Gastrocnemius medialis (tissue), 4 donors: ENCODE data around the gene METAP1D. TPM values are rescaled to one million over a fixed set of nuclear protein-coding genes. Genes with fewer than 3 reads are reported as not detected.

ENCODE experiments used
- ATAC-seq, 2 donors: fragments of 150-250 bp; one replicate each; pipeline ENCODE4 v1.9.1; 2016
- DNase-seq, 2 donors: peaks; one replicate each; pipeline ENCODE4 v3.0.0-alpha.2; 2019
- H3K27ac ChIP-seq, 4 donors: fragments of 200-600 bp; sonication (generic); 1 replicate in 1 of 4; 2 replicates in 3 of 4; pipeline ENCODE4 v1.5.1; 2016 to 2018; ENCODE audit warnings: mild to moderate bottlenecking in 2 of 4, moderate library complexity in 1 of 4
- H3K27me3 ChIP-seq, 3 donors: fragments of 200-600 bp; sonication (generic) in 2 of 3; 1 replicate in 1 of 3; 2 replicates in 2 of 3; pipeline versions ENCODE4 v1.5.1 to v1.6.0; 2016 to 2019; ENCODE audit warnings: mild to moderate bottlenecking in 1 of 3, moderate library complexity in 1 of 3
- H3K36me3 ChIP-seq, 2 donors: fragments of 200-600 bp; sonication (generic) in 1 of 2; one replicate each; pipeline ENCODE4 v1.5.1; 2017 to 2018
- H3K4me1 ChIP-seq, 2 donors: fragments of 200-600 bp; sonication (generic) in 1 of 2; one replicate each; pipeline ENCODE4 v1.5.1; 2016 to 2017; ENCODE audit warnings: mild to moderate bottlenecking in 2 of 2
- H3K4me3 ChIP-seq, 4 donors: fragments of 200-600 bp; sonication (generic) in 3 of 4; 1 replicate in 1 of 4; 2 replicates in 3 of 4; pipeline ENCODE4 v1.5.1; 2016 to 2019; ENCODE audit warnings: mild to moderate bottlenecking in 2 of 4
- H3K9me3 ChIP-seq, 3 donors: fragments of 200-600 bp; sonication (generic) in 2 of 3; 1 replicate in 1 of 3; 2 replicates in 2 of 3; pipeline ENCODE4 v1.5.1; 2016 to 2019
- POLR2A ChIP-seq, 2 donors: fragments of 450-650 bp; IDR thresholded peaks; one replicate each; pipeline ENCODE4 v1.6.1; 2017; ENCODE audit warnings: antibody characterized with exemption in 2 of 2, mild to moderate bottlenecking in 2 of 2, moderate library complexity in 2 of 2
- in situ Hi-C, 4 donors: fragments of 200-750 bp; cut with MboI; loops; one replicate each; pipeline versions ENCODE4 v1.15.0 to v1.8.0; 2017; ENCODE audit warnings: low sequenced_read_pairs in 4 of 4
- intact Hi-C: fragments of 100-400 bp; cut with DNase I; formaldehyde crosslinking; loops from one replicate; pipeline ENCODE4 v1.15.1; 2023; ENCODE audit warnings: low total_unique reads
- total RNA-seq, 4 donors: library from RNA; depleted of rRNA; stranded (reverse); fragments of >200 nt; gene quantifications; one replicate each; pipeline versions ENCODE4 v1.1.0 to v1.2.3, GENCODE V29; 2016
- TF ChIP-seq, protein P1 (sequence below), 5 experiments: fragments of 450-650 bp in 3 of 5; fragments of 200-600 bp in 2 of 5; sonication (generic) in 2 of 5; IDR thresholded peaks in 4 of 5; conservative IDR thresholded peaks in 1 of 5; 1 replicate in 4 of 5; 2 replicates in 1 of 5; pipeline ENCODE4 v1.5.1; 2016 to 2019; ENCODE audit warnings: antibody characterized with exemption in 5 of 5, mild to moderate bottlenecking in 3 of 5, moderate library complexity in 3 of 5

Gene METAP1D
- total RNA-seq, 4 donors from 2014 or later = 4.3 to 14.3 (median 9.7) TPM

DNA sequence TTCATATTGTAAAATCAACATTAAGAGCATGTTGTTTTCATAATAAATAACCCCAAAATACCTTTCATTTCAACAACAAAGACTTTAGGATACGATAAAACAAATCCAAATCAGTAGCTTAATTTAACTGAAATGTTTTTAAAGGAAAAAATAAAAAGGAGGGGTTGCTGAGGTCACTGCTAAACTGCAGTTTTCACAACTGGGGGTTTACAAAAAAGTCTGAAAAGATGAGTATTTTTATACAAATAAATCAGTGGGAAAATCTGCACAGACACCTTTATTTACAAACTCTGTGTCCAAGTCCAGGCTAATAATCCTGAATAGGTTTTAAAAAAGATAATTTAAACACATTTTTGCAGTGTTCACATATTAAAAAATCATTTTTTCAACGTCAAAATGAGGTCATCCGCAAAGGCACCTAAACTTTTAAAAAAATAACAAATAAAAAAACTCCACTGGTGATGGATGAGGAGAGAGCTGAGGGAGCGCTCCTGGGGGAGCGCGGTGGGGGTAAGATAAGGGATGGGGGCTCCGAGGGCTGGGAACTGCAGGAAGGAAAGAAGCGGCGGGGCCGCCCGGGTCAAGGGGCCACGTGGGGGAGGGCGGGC lies 99.8 kb downstream of the METAP1D start:
- Histone ChIP-seq H3K27ac (no peak overlapping the region), H3K36me3 (no peaks in the 10 kb centered on the region), H3K27me3 (peaks cover 99 to 100% (median 100%) of the 10 kb centered on the region in 3 donors), H3K4me3 (peak overlapping the region in 2 of 4 donors; percentile 32 to 48), H3K9me3 (no peaks in the 10 kb centered on the region), H3K4me1 (peaks cover 35 to 64% of the 10 kb centered on the region in 2 donors)
- no peak for ATAC-seq
- intact Hi-C loops (loop anchor here (5.0 to 10.0 kb wide), 4 partner anchors 102 to 412 kb away; partner anchors contain the start of genes DYNC1I2 and METAP1D), in situ Hi-C loops (loop anchor here (10.0 to 25.0 kb wide), 5 partner anchors 287 to 512 kb away; no protein-coding TSS in a partner anchor)
- no peak for TF ChIP-seq POLR2A (IDR thresholded peaks at IDR 0.05)
- TF ChIP-seq, protein P1, sequence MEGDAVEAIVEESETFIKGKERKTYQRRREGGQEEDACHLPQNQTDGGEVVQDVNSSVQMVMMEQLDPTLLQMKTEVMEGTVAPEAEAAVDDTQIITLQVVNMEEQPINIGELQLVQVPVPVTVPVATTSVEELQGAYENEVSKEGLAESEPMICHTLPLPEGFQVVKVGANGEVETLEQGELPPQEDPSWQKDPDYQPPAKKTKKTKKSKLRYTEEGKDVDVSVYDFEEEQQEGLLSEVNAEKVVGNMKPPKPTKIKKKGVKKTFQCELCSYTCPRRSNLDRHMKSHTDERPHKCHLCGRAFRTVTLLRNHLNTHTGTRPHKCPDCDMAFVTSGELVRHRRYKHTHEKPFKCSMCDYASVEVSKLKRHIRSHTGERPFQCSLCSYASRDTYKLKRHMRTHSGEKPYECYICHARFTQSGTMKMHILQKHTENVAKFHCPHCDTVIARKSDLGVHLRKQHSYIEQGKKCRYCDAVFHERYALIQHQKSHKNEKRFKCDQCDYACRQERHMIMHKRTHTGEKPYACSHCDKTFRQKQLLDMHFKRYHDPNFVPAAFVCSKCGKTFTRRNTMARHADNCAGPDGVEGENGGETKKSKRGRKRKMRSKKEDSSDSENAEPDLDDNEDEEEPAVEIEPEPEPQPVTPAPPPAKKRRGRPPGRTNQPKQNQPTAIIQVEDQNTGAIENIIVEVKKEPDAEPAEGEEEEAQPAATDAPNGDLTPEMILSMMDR (IDR thresholded peaks at IDR 0.05 in 4 of 5, conservative IDR thresholded peaks at IDR 0.05 in 1 of 5) = no peak
- DNase-seq = no peak

DNA sequence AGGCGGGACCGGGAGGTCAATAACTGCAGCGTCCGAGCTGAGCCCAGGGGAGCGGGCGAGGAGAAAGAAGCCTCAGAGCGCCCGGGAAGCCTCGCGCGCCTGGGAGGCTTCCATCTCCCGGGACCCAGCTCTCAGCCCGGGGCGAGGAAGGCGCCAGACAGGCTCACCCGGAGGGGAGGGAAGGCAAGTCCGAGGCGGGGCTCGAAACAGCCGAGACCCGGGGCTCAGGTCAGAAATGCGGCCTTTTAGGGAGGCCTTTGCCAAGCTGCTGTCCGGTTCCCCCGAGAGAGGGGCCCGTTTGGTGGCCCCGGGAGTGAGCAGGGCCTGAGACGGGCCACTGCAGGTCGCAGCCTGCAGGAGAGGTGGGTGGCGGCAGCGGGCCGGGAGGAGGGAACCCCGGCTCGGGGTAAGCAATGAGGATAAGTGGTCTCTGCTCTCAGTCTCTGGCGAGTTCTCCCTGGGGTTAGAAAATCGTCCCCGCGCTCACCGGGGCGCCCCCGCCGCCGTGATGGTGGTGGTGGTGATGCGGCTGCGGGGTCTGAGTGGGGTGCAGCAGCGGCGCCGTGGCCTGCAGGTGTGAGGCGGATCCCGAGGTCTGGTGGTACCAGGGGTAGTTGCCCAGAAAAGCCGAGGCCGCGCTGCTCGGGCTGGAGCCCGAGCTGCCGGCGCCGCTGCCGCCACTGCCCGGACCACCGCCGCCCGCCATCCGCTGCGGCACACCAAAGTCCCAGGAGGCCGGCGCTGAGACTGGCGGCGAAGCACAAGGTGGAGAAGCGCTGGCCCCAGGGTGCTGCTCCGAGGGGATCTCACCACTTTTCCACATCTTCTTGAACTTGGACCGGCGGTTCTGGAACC lies 100.6 kb downstream of the METAP1D start:
- H3K4me1 ChIP-seq = peaks cover 31 to 57% of the 10 kb centered on the region in 2 donors
- peaks cover 99 to 100% (median 100%) of the 10 kb centered on the region in 3 donors for H3K27me3 ChIP-seq
- intact Hi-C loops (loop anchor here (5.0 to 10.0 kb wide), 3 partner anchors 146 to 413 kb away; partner anchors contain the start of gene DYNC1I2), in situ Hi-C loops (loop anchor here (10.0 to 25.0 kb wide), 5 partner anchors 288 to 513 kb away; no protein-coding TSS in a partner anchor)
- no peaks in the 10 kb centered on the region for H3K36me3 ChIP-seq
- H3K27ac ChIP-seq = no peak overlapping the region
- H3K9me3 ChIP-seq = no peaks in the 10 kb centered on the region
- H3K4me3 ChIP-seq = no peak overlapping the region
- DNase-seq = no peak
- no peak for ATAC-seq
- TF ChIP-seq, protein P1 (IDR thresholded peaks at IDR 0.05 in 4 of 5, conservative IDR thresholded peaks at IDR 0.05 in 1 of 5) = no peak

DNA sequence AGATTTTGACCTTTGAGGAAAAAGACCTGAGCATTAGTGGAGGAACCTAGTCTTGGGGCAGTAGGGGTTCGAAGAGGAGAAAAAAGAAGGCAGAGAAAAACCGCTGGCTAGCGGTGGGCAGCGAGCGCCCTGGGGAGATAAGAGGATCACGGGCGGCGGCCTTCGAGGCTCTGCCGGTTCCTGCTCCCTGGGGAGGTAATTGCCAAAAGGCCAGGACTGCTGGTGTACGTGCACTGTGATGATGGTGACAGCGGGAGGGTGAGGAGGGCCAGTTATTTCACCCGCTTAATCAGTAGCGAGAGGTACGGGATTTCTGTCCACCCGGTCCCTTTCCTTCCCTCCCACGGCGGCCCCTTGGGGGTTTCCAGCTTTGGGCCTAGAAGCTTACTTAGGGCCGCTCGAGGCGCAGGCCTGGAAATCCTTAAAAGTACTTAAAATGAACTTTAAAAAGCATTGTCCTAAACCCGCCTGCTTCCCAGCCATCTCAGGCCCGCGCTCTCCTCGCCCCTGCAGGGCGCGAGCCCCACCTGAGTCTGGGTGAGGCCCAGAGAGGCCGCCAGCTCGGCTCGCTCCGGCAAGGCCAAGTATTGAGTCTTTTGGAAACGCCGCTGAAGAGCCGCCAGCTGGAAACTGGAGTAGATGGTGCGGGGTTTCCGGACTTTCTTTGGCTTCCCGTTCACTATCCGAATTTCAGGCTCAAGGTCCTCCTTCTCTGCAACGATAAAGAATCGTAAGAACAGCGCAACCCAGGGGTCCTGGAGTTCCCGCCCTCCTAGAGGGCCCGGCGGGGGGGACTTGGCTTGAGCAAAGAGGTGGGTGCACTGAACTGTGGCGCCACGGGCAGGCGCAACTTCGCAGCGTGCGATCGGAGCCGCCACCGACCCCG lies 101.4 kb downstream of the METAP1D start:
- peak overlapping the region in 2 of 4 donors; percentile 45 to 53 for H3K4me3 ChIP-seq
- in situ Hi-C loops (loop anchor here (10.0 to 25.0 kb wide), 5 partner anchors 289 to 514 kb away; no protein-coding TSS in a partner anchor), intact Hi-C loops (loop anchor here (5.0 to 10.0 kb wide), 3 partner anchors 146 to 414 kb away; partner anchors contain the start of gene DYNC1I2)
- DNase-seq = no peak
- H3K36me3 ChIP-seq = no peaks in the 10 kb centered on the region
- peaks cover 99 to 100% (median 100%) of the 10 kb centered on the region in 3 donors for H3K27me3 ChIP-seq
- peaks cover 26 to 49% of the 10 kb centered on the region in 2 donors for H3K4me1 ChIP-seq
- no peaks in the 10 kb centered on the region for H3K9me3 ChIP-seq
- TF ChIP-seq, protein P1 (IDR thresholded peaks at IDR 0.05 in 4 of 5, conservative IDR thresholded peaks at IDR 0.05 in 1 of 5) = no peak
- TF ChIP-seq POLR2A (IDR thresholded peaks at IDR 0.05) = no peak
- no peak overlapping the region for H3K27ac ChIP-seq
- no peak for ATAC-seq

DNA sequence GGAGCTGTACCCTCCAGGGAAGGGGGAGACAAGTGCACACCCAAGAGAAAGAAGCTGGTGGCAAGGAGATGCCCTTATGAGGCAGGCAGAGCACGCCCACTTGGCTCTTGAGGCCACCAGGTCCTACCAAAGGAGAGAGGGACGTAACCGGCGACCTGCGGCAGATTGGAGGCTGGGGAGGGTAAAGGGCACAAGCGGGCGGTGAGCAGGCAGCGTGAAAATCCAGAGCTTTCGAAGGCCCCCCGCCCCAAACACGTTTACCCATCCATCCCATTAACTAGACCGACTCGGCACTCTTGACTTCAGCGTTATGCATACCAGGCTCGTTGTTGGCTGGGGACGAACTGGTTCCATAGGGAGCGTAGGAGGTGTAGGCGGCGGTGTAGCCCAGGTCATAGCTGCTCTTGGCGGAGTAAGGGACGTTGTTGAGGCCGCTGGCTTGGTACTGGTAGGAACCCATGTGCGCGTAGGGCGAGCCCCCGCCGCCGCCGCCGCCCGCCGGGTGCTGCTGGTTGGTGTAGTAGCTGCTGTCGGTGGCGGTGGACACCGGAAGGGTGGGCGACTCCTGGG lies 102.2 kb downstream of the METAP1D start:
- H3K27ac ChIP-seq = no peak overlapping the region
- no peaks in the 10 kb centered on the region for H3K9me3 ChIP-seq
- H3K27me3 ChIP-seq = peaks cover 99 to 100% (median 100%) of the 10 kb centered on the region in 3 donors
- H3K4me3 ChIP-seq = peak overlapping the region; percentile 45 to 68 (median 52)
- intact Hi-C loops = loop anchor here (2.0 to 10.0 kb wide), 4 partner anchors 17 to 415 kb away; partner anchors contain the start of genes DLX1 and DYNC1I2
- ATAC-seq (no peak), DNase-seq (no peak)
- TF ChIP-seq POLR2A (IDR thresholded peaks at IDR 0.05) = no peak
- TF ChIP-seq, protein P1 (IDR thresholded peaks at IDR 0.05 in 4 of 5, conservative IDR thresholded peaks at IDR 0.05 in 1 of 5) = no peak
- in situ Hi-C loops = loop anchor here (10.0 to 25.0 kb wide), 5 partner anchors 290 to 515 kb away; no protein-coding TSS in a partner anchor
- peaks cover 22 to 48% of the 10 kb centered on the region in 2 donors for H3K4me1 ChIP-seq
- no peaks in the 10 kb centered on the region for H3K36me3 ChIP-seq
